ENCODE data around the gene NTSR1. TPM values are rescaled to one million over a fixed set of nuclear protein-coding genes. Genes with fewer than 3 reads are reported as not detected.
A peak's percentile ranks its signal among the peaks of the same experiment; 100 is the strongest.

The NTSR1 gene
- total RNA-seq, 2 donors from 2014 or later, result not detected

DNA sequence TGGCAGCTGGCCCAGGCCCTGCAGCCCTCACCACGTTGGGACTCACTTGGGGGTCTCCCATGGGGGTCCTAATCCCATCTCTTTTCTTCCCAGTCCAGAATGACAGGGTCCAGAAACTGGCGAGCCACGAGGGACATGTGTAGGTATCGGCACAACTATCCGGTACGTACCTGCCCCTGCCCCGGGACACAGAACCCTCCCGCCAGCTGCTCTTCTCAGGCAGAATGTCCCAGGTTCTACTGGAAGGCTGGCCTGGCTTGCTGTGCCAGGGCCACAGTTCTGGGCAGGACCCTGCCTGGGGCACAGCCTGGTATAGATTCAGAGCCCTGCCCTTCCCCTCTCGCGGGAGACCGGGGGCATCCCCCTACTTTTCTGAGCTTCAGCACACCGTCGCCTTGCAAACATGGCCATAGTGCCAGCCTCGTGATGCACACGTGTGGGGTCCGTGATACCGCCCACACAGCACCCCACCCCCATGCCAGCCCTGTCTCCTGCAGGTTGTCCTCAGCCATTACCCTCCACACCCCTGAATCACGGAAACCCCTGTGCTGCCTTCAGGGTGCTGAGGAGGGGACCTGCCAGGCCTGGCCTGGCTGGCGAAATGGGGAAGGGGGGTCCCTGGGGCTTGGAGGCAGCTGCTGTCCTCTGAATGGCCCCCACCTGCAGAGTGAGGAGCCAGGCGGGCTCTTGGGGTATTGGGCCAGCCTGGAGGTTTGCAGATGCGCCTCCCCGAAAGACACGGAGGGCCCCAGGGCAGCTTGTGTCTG lies 99.0 kb downstream of the NTSR1 start:
- Mint-ChIP-seq H3K27ac (no peak overlapping the region), H3K36me3 (ENCODE audit: insufficient read depth in 2 of 2) (peaks cover 2 to 6% of the 10 kb centered on the region in 2 donors), H3K4me3 (no peak overlapping the region)

DNA sequence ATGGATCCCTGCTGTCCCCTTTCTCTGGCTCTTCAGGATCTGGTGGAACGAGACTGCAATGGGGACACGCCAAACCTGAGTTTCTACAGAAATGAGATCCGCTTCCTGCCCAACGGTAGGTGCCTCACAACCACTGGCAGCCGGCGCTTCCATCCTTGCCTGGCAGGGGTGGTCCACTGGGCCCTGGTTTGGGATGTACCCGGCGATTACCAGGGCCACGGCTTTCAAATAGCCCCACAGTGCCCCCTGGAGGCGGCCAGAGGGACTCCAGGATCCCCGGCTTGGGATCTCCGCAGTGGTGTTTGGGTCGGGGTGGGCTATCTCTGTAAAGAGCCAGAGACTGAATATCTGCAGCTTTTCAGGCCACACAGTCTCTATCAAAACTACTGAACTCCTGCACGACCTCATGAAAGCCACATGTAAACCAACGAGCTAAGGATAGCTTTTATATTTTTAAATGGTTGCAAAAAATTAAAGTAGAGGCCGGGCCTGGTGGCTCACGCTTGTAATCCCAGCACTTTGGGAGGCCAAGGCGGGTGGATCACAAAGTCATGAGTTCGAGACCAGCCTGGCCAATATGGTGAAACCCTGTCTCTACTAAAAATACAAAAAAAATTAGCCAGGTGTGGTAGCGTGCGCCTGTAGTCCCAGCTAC lies 99.7 kb downstream of the NTSR1 start:
- Mint-ChIP-seq H3K9me3 (no peaks in the 10 kb centered on the region), H3K4me3 (no peak overlapping the region), H3K36me3 (ENCODE audit: insufficient read depth in 2 of 2) (peaks cover 2 to 6% of the 10 kb centered on the region in 2 donors), H3K27ac (no peak overlapping the region), H3K27me3 (ENCODE audit: low read depth) (no peaks in the 10 kb centered on the region), H3K4me1 (ENCODE audit: low read depth) (peaks cover 33% of the 10 kb centered on the region)
- peak; percentile 44 to 55 for ATAC-seq (replicated peaks in 1 of 2)
- DNase-seq, result peak; percentile 75 to 82

More for the DNA sequence above, 99.0 kb downstream of the NTSR1 start:
- ATAC-seq (replicated peaks in 1 of 2), result no peak
- Mint-ChIP-seq H3K4me1 (ENCODE audit: low read depth) (peaks cover 36% of the 10 kb centered on the region), H3K9me3 (no peaks in the 10 kb centered on the region), H3K27me3 (ENCODE audit: low read depth) (no peaks in the 10 kb centered on the region)
- no peak for DNase-seq

GRCh38 chr20:62809530-62810428 lies 101.1 kb downstream of the NTSR1 start:
- no peaks in the 10 kb centered on the region for H3K9me3 Mint-ChIP-seq
- peaks cover under 1 to 4% of the 10 kb centered on the region in 2 donors for H3K36me3 Mint-ChIP-seq (ENCODE audit: insufficient read depth in 2 of 2)
- DNase-seq (no peak), ATAC-seq (replicated peaks in 1 of 2) (no peak)
- no peak overlapping the region for H3K4me3 Mint-ChIP-seq
- H3K27ac Mint-ChIP-seq, result no peak overlapping the region
- H3K27me3 Mint-ChIP-seq (ENCODE audit: low read depth), result peaks cover 3% of the 10 kb centered on the region
- peaks cover 26% of the 10 kb centered on the region for H3K4me1 Mint-ChIP-seq (ENCODE audit: low read depth)

DNA sequence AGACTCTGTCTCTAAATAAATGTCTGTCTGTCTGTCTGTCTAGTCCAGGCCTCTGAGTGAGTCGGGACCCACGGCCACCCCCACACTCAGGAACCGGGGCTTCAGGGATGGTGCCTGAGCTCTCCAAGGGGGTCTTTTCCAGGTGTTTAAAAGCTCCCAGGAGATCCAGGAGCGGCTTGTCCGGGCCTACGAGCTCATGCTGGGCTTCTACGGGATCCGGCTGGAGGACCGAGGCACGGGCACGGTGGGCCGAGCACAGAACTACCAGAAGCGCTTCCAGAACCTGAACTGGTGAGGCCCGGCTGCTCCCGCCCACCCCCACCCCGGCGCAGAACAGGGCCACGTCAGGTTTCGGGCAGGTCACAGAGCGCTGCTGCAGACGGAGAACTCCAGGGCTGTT lies 102.7 kb downstream of the NTSR1 start:
- H3K27ac Mint-ChIP-seq, result no peak overlapping the region
- peaks cover 0 to 4% of the 10 kb centered on the region in 2 donors for H3K36me3 Mint-ChIP-seq (ENCODE audit: insufficient read depth in 2 of 2)
- peaks cover 27% of the 10 kb centered on the region for H3K4me1 Mint-ChIP-seq (ENCODE audit: low read depth)
- H3K27me3 Mint-ChIP-seq (ENCODE audit: low read depth), result peaks cover 17% of the 10 kb centered on the region
- H3K9me3 Mint-ChIP-seq, result no peaks in the 10 kb centered on the region
- ATAC-seq (replicated peaks in 1 of 2) (no peak), DNase-seq (no peak)
- H3K4me3 Mint-ChIP-seq, result no peak overlapping the region

DNA sequence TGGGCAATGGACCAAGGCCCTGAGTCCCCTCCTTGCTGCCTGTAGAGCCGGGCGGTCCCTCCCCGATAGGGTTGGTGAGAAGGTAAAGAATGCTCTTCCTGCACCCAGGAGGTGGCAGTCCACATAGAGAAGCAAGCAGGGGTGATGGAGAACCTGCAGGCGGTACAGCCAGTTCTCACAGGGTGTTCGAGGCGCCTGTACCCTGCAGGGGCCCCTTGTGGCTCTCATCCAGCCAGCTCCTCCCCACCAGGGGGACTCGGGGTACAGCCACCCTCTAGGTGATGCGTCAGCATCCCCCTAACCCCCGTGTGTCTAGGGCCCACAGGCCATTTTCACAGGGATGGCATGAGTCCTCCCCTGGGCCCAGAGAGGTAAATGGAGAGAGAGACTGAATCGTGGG lies 103.1 kb downstream of the NTSR1 start:
- H3K9me3 Mint-ChIP-seq, result no peaks in the 10 kb centered on the region
- peaks cover 23% of the 10 kb centered on the region for H3K4me1 Mint-ChIP-seq (ENCODE audit: low read depth)
- ATAC-seq (replicated peaks in 1 of 2) (no peak), DNase-seq (no peak)
- H3K4me3 Mint-ChIP-seq, result no peak overlapping the region
- H3K27me3 Mint-ChIP-seq (ENCODE audit: low read depth), result peaks cover 17% of the 10 kb centered on the region
- no peak overlapping the region for H3K27ac Mint-ChIP-seq
- H3K36me3 Mint-ChIP-seq (ENCODE audit: insufficient read depth in 2 of 2), result peaks cover 0 to 4% of the 10 kb centered on the region in 2 donors

Other genes starting within 250 kb of the NTSR1 start
- gene GATA5, start 232.8 kb upstream of the NTSR1 start, total RNA-seq, result not detected
- 10 to 100 TPM; 26.1 to 34.6 TPM for gene SLCO4A1, start 66.3 kb upstream of the NTSR1 start, total RNA-seq
- 10 to 100 TPM; 14.1 to 14.7 TPM for gene MRGBP, start 87.6 kb downstream of the NTSR1 start, total RNA-seq
- gene OGFR, start 96.0 kb downstream of the NTSR1 start, total RNA-seq, result 10 to 100 TPM; 42.9 to 44.9 TPM
- gene COL9A3, start 108.2 kb downstream of the NTSR1 start, total RNA-seq, result under 1 TPM; 0.31 to 0.46 TPM
- gene TCFL5, start 153.0 kb downstream of the NTSR1 start, total RNA-seq, result 1 to 10 TPM; 4.4 to 4.9 TPM
- 10 to 100 TPM; 50.0 TPM for gene DIDO1, start 217.7 kb downstream of the NTSR1 start, total RNA-seq
- gene GID8, start 229.3 kb downstream of the NTSR1 start, total RNA-seq, result 10 to 100 TPM; 36.0 to 47.2 TPM
- 10 to 100 TPM; 10.2 to 11.8 TPM for gene SLC17A9, start 243.9 kb downstream of the NTSR1 start, total RNA-seq